HK-2 (cell line): ENCODE results near the gene SLC7A6.

Experiments used
- DNase-seq: peaks from one replicate; pipeline ENCODE4 v3.0.0-alpha.2; 2018; ENCODE audit not compliant: unreplicated experiment

The SLC7A6 gene

DNA sequence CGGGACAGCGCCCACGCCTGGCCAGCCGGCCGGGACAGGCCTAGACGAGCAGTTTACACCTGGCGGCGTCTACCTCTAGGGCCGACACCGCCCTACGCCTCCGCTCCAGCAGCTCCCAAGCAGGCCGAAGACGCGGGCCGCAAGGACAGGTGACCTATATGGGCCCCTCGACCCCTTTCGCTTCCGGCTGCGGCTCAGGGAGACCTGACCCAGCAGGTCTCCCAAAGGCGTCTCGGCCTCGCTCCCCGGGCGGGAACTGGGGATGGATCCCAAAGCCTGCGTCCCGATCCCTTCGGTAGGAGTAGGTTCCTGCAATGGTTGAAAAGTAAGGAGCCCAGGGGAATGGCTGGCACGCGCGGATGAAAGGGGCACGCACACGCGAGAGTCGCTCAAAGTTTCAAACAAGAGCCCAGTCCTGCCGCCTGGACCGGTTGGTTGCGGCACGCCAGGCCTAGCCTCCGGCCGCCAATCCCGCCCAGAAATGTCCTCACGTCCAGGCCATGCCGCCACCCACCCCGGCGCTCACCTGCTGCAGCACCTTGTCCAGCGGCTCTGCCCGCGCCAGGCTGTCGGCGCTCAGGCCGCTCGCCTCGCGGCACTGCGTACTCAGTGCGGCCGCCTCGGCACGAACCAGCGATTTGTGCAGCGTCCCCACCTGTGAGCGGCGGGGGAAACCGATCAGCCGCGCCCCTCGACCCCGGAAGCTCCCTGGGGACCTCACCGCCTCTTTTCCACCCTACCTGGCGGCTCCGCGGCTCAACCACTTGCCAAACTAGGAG is 29.0 kb upstream of the SLC7A6 start:
- peak; percentile 66 for DNase-seq

DNA sequence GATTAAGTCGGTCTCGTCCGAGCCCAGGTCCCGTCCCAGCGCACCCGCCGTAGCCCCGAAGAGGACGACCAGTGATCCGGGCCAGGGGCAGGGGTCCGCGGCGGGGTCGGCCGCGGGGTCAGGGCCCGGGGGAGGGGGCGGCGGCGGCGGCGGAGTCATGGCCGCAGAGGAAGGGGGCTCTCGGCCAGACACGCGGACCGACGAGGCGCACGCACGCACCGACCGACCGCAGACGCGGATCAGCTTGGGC is 28.5 kb upstream of the SLC7A6 start, which contains the start of gene ESRP2:
ESRP2 (minus strand) TSS at position 241 of the 250 bp plus-strand sequence; CDS start at position 159, 82 bp downstream.
- DNase-seq, result no peak

- DNase-seq, result peak; percentile 88
Observed at GRCh38 chr16:68236137-68236825, 28.0 kb upstream of the SLC7A6 start.

DNA sequence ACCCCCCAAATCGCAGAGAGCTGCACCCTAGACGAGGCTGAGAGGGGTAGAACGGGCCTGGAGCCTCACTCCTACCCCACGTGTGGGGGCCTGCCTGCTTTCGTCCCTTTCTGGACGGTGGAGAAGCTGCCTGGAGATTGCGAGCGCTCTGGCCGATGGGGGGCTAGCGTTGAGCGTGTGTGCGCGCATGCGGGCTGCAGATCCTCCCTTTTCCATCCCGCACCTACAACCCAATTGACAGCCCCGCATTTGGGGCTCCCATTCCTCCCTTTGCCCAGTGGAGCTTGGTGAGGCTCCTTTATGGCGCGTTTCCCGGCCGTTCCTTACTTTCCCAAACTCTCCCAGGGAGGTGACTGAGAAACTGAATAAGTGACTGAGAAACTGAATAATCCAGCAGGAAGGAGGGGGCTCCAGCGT is 27.5 kb upstream of the SLC7A6 start:
- no peak for DNase-seq

DNA sequence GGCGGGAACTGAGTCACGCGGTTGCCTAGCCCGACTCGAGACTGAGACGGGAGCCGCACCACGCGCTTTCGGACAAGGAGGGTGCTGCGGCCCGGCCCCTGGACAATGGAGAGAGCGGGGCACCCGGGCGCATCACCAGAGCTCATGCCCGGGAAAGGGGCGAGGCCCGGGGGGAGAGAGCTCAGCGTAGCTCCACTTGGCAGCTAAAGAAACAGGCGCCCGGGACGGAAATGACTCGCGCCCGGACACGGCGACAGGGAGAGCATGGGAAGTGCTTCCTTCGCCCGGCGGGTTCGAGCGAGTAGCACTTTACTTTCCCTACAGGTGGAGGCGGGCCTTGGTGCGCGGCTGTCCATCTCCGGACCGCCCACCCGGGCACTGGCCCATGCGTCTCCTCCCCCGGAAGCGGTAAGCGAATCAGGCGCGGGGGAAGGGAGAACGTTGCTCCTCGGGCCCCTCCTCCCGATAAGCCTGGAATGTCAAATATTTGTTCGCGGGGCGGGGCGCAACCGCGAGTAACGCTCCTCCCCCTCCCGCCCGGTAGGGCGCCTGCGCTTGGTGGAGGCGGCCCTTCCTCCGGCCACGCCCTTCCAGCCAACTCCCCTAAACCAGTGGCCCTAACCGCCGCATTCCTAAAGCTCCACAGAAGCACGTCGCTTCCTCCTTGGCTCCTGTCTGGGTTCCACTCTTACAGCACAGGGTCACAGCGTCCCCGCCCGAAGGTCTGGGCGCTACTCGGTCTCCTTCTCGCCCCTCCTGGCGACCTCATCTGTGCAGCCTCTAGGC is 26.9 kb upstream of the SLC7A6 start:
- DNase-seq, result peak; percentile 99

GRCh38 chr16:68238029-68238345 is 26.3 kb upstream of the SLC7A6 start:
- no peak for DNase-seq

DNA sequence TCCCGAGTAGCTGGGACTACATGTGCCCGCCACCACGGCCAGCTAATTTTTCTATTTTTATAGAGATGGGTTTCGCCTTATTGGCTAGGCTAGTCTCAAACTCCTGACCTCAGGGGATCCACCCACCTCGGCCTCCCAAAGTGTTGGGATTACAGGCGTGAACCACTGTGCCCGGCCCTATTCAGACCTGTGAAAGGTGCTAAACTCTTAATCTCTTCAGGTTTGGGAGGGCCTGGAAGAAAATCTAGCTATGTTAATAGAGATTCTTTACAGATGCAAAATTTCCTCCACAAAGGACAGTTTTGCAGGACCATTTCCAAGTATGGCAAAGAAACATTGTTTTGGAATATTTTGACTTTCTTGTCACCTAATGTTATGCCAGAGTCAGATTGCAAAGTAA is 22.2 kb upstream of the SLC7A6 start:
- no peak for DNase-seq

DNA sequence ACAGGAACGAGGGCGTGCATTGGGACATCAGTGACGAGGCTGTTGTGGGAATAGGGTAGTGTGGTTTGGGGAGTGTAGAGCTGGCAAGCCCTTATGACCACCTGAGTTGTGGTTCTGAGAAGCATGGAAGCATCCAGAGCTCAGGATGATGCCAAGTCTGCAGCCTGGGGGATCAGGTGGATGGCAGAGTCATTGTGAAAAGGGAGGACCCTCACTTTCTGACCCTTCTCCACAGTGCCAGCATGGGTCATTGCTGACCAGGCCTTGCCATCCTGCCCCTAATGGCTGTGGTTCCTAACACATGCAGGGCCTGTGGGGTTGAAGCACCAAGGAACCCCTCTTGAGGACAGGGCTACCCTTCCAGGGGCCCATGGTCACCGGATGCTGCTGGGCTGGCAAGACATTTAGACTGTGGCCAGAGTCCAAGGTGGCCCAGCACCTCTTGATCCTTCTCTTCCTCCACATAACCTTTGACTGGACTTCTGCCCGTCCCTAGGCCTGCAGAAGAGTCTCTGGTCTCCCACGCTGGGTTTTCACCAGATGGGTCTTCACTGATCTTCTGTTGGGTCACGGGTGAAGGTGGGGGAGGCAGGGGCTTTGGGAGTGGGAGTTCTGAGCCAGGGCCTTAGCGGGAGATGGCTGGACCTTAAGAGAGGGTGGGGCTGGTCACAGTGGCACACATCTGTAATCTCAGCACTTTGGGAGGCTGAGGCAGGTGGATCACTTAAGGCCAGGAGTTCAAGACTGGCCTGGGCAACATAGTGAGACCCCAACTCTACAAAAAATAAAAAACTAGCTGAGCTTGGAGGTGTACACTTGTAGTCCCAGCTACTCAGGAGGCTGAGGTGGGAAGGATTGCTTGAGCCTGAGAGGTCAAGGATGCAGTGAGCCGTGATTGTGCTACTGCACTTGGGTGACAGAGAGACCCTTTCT is 21.1 kb upstream of the SLC7A6 start:
- DNase-seq, result no peak

GRCh38 chr16:68244481-68244902 is 19.8 kb upstream of the SLC7A6 start:
- DNase-seq, result no peak

DNA sequence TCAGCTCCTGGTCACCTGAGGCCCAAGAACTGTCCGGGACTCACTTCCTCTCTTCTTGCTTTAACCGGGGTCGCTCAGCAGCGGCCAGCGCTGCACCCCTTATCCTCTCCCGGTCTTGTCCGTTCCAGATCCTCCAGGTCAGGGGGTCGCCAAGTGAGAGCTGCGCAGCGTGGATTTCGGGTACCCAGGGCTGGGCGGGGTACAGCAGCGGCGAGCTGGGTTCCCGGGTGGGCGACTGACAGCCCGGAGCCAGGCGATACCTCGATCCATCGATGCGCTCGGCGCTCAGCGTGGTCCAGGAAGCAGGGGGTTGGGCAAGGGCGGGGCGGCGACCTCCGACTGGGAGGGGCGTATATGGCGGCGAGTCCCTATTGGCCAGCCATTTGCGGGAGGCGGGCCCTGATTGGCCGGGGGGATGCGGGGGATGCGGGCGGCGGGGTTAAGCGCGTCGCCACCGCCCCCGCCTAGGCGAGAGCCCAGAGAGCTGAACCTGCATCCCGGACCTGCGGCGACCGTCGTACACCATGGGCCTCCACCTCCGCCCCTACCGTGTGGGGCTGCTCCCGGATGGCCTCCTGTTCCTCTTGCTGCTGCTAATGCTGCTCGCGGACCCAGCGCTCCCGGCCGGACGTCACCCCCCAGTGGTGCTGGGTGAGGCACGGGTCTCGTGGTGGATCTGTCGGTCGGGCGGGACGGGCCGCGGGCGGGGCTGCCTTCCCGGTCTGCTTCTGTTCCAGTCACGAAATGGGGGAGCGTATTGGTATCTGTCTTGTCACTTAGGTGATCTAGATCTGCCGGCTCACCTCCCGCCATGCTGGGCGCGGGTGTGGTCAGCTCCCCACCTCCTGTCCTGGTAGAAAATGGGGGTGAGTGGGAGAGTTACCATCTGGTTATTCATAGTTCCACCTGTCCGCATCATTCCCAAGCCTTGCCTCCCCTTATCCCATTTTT is 19.1 kb upstream of the SLC7A6 start, which contains the start of gene PLA2G15:
PLA2G15 (plus strand) TSS at position 471 of the 951 bp plus-strand sequence; CDS start at position 525, 54 bp downstream.
- DNase-seq, result peak; percentile 97

- no peak for DNase-seq
Observed at GRCh38 chr16:68246121-68246520, 18.2 kb upstream of the SLC7A6 start.

DNA sequence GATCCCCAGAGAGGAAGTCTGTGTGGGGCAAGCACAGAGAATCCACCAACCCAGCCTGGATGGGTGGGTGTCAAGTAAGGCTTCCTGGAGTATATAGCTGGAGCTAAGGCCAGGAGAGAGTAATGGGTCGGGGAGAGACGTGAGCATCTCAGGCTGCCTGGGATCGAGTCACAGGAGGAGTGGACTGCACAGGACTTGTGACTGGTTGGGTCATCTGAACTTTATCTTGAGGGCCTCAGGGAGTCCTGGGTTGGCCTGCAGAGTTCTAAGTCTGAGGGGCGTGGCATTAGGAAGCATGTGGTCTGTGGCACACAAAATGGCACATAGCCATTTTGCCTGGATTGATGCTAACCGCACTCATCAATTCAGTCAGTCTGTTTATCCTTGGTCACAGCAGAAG is 17.7 kb upstream of the SLC7A6 start:
- DNase-seq, result no peak

- DNase-seq, result no peak
Observed at GRCh38 chr16:68247400-68247799, 16.9 kb upstream of the SLC7A6 start.

DNA sequence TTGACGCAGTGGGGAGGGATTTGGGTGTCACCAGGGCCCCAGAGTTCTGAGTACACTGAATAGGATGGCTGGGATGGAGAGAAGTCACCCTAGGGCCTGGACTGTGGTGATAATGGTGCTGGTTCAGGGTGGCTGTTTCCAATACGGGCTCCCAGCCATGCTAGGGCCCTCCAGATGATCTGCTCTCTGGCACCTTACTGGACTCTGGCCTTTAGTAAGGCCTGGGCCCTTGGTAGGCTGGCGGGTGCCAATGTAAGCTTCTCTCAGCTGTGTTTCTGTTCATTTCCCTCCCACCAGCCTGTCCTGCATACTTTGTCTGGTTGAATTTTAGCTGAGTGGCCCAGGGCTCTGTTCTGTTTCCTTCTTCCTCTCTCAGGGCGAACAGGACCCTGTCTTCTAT is 16.4 kb upstream of the SLC7A6 start:
- DNase-seq, result no peak

- no peak for DNase-seq
Observed at GRCh38 chr16:68249371-68249770, 15.0 kb upstream of the SLC7A6 start.

GRCh38 chr16:68250951-68251350 is 13.4 kb upstream of the SLC7A6 start:
- DNase-seq, result no peak

DNA sequence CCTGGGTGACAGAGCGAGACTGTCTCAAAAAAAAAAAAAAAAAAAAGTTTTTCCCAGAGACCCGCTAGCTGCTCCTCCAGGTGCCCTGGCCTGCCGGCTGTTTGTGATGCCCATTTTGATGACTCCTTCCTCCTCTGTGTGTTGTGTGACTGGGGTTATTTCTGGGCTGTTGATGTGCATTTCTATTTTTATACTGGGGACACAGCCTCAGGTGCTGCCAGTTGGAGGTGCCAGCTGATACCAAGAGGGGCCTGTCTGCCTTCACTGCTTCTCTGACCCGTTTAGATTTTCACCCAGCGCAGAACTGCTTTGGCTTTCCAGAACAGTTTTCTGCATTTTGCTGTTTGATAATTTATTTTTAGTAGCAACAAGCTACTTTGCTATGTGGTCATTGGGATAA is 12.5 kb upstream of the SLC7A6 start:
- no peak for DNase-seq

DNA sequence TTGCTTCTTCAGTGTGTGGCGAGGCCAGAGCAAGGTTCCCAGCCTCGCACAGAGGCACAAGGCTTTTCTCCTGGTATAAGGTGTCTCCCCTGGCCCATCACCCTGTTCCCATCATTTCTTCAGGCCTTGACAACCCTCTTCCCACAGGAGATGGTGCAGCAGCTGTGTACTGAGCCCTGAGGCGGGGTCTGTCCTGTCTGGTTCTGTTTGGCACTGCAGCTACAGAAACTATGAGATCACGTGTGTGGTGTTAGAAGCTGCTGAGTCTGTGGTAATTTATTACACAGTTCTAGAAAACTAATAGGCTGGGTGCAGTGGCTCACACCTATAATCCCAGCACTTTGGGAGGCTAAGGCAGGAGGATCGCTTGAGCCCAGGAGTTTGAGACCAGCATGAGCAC is 11.9 kb upstream of the SLC7A6 start:
- no peak for DNase-seq

DNA sequence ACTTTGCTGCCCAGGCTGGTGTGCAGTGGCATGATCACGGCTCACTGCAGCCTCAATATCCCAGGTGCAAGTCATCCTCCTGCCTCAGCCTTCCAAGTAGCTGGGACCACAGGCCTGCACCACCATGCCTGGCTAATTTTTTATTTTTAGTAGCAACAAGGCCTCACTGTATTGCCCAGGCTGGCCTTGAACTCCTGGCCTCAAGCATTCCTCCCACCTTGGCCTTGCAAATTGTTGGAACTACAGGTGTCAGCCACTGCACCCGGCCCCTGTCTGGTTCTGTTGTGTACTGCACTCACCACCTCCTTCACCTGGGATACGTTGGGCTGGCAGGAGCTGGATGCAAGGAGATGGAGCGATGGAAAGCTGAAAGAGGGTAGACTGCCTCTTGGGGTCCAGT is 10.6 kb upstream of the SLC7A6 start:
- DNase-seq, result no peak

- DNase-seq, result no peak
Observed at GRCh38 chr16:68255712-68256111, 8.6 kb upstream of the SLC7A6 start.
